Activated gamma-delta T cell (primary cell): ENCODE data around the gene SIAH3.
"Not testable (repeated sequence)": the region's sequence is repeated elsewhere in the genome, so short reads cannot be mapped to it uniquely, and the experiment has no call there.

ENCODE experiments used
- DNase-seq: peaks from one replicate; lab custom pipeline; 2025; lab: John Stamatoyannopoulos, UW
- total RNA-seq, 2 donors: gene quantifications; one replicate each; lab custom pipeline; 2026; lab: John Stamatoyannopoulos, UW

Gene SIAH3
- 1.2 to 1.4 reads per million in 2 donors for total RNA-seq

- DNase-seq, result no peak
Observed at GRCh38 chr13:45851171-45851921, at the start of gene SIAH3. Gene SIAH3, minus strand, starts transcription at chr13:45851753. Its CDS starts 124 bp downstream, at chr13:45851629.

GRCh38 chr13:45899406-45899805 is 47.9 kb upstream of the SIAH3 start:
- no peak for DNase-seq

- DNase-seq, result no peak
Observed at GRCh38 chr13:45897562-45897961, 46.0 kb upstream of the SIAH3 start.

- DNase-seq, result no peak
Observed at GRCh38 chr13:45896285-45896684, 44.7 kb upstream of the SIAH3 start.

- DNase-seq, result no peak
Observed at GRCh38 chr13:45895881-45896280, 44.3 kb upstream of the SIAH3 start.

- DNase-seq, result no peak
Observed at GRCh38 chr13:45892513-45892912, 41.0 kb upstream of the SIAH3 start.

- DNase-seq, result no peak
Observed at GRCh38 chr13:45889590-45890243, 38.2 kb upstream of the SIAH3 start.

GRCh38 chr13:45886466-45886865 is 34.9 kb upstream of the SIAH3 start:
- DNase-seq, result no peak

- DNase-seq, result no peak
Observed at GRCh38 chr13:45885194-45885593, 33.6 kb upstream of the SIAH3 start.

- DNase-seq, result no peak
Observed at GRCh38 chr13:45882626-45883025, 31.1 kb upstream of the SIAH3 start.

GRCh38 chr13:45881353-45881752 is 29.8 kb upstream of the SIAH3 start:
- no peak for DNase-seq

GRCh38 chr13:45880242-45880641 is 28.7 kb upstream of the SIAH3 start:
- DNase-seq, result no peak

GRCh38 chr13:45879666-45880065 is 28.1 kb upstream of the SIAH3 start:
- DNase-seq, result no peak

- DNase-seq, result no peak
Observed at GRCh38 chr13:45878966-45879365, 27.4 kb upstream of the SIAH3 start.

GRCh38 chr13:45876781-45877180 is 25.2 kb upstream of the SIAH3 start:
- DNase-seq, result no peak

- DNase-seq, result no peak
Observed at GRCh38 chr13:45875951-45876350, 24.4 kb upstream of the SIAH3 start.

- DNase-seq, result no peak
Observed at GRCh38 chr13:45873491-45874325, 22.2 kb upstream of the SIAH3 start.

GRCh38 chr13:45872566-45872965 is 21.0 kb upstream of the SIAH3 start:
- no peak for DNase-seq

GRCh38 chr13:45871201-45871600 is 19.6 kb upstream of the SIAH3 start:
- DNase-seq, result not testable (repeated sequence)

- no peak for DNase-seq
Observed at GRCh38 chr13:45870232-45870631, 18.7 kb upstream of the SIAH3 start.

- no peak for DNase-seq
Observed at GRCh38 chr13:45865414-45865813, 13.9 kb upstream of the SIAH3 start.
